ENCODE data around the gene UBXN4.
A peak's percentile ranks its signal among the peaks of the same experiment; 100 is the strongest.
"Not testable (repeated sequence)": the region's sequence is repeated elsewhere in the genome, so short reads cannot be mapped to it uniquely, and the experiment has no call there.

Gene UBXN4

DNA sequence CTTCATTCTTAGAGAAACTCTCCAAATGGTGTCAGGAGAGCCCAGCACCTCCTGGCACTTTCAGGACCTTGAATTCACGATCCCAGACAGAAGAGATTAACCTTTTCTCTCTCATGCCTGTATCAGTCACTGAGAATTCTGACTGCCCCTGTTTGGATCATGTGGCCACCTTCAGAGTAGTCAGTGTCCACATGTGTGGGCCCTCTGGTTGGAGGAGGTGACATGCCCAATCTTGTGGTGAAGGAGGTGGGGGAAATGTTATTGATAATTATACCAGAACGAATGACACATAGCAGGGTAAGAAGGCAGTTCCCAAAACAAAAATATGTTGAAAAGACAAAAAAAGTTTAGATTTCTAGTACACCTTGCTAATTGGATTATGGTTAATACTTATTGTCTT lies 31.7 kb downstream of the UBXN4 start:
- DNase-seq = no peak

DNA sequence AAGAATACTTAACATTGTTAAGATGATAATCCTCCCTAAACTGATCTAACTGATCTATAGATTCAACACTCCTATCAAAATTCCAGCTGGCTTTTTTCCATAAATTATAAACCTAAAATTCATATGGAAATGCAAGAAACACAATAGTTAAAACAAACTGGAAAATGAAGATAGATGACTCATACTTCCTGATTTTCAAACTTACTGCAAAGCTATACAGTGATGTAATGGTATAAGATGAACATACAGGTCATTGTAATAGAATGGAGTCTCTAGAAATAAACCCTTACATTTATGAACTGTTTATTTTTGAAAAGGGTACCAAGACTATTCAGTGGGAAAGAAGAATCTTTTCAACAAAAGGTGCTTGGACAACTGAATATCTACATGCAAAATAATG lies 32.3 kb downstream of the UBXN4 start:
- no peak for DNase-seq

DNA sequence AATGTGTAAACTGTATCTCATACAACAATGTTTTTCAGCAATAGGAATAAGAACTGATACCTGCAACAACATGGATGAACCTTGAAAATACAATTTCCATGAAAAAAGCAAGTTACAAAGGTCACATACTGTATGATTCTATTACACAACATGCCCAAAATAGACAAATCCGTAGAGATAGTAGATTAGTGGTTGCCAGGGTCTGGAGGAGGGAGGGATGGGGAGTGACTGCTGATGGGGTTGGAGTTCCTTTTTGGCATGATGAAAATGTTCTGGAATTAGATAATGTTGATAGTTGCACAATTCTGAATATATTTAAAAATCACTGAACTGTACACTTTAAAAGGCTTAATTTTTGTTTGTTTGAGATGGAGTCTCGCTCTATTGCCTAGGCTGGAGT lies 33.8 kb downstream of the UBXN4 start:
- no peak for DNase-seq

DNA sequence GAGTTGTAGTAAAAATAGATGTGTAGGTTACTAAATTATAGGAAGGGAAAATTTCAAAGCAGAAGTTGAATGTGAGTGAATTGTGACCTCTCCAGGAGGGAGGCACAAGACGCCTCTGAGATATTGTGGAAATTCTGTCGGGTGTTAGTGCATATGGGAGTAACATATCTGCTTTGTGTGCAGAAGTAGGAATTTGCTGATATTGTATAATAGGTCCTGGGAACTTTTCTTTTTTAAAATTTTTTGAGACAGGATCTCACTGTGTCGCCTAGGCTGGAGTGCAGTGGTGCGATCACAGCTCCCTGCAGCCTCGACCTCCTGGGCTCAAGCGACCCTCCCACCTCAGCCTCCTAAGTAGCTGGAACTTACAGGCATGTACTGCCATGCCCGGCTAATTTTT lies 34.7 kb downstream of the UBXN4 start:
- no peak for DNase-seq

DNA sequence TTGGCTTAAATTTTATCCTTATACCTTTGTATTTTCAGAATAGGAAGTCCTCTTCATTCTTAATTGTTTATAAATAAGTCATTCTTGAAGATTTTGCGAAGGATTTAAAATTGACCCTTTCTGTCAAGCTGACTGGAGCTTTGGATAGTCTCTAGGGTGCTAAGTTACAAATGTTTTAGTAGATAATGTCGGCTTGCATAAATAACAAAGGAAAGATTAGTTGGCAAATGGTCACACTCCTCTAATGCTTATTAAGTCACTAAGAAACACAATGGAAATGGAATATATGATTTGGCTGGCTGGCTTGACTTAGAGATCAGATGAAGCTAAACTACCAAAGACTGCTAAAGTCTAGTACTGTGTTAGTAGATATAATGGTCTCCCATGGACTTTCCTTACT lies 40.6 kb downstream of the UBXN4 start:
- no peak for DNase-seq

DNA sequence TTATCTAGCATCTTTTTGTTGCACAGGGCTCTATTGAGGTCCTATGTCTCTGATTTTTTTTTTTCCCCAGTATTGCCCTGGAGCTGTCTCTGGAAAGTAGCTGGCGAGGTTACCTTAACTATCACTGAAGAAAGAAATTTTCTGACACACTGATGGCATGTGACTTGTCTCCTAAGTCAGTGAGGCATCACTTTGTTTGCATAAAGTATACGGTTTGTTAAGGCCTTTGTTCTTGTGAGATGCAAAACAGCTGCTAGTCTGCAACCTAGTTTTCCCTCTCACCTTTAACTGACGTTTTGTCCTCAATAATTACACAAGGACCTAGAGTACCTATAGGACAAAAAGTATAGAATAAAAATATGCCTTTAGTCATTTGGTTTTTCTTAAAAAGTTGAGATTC lies 41.8 kb downstream of the UBXN4 start:
- no peak for DNase-seq

DNA sequence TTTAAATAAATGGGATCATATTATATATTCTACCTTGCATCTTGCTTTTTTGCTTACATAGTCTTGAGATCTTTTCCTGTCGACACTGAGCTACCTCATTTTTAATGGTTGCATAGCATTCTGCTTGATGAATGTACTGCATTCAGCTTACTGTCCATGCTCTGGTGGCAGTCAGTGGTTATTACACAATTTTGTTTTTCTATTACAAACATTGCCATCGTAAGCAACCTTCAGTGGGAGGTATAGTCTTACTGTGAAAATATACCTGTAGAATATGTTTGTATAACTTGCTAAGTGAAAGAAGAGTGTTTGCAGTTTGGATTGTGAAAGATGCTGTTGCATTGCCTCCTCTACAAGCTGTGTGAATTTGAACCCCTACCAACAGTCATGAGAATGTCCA lies 43.4 kb downstream of the UBXN4 start:
- DNase-seq = no peak

DNA sequence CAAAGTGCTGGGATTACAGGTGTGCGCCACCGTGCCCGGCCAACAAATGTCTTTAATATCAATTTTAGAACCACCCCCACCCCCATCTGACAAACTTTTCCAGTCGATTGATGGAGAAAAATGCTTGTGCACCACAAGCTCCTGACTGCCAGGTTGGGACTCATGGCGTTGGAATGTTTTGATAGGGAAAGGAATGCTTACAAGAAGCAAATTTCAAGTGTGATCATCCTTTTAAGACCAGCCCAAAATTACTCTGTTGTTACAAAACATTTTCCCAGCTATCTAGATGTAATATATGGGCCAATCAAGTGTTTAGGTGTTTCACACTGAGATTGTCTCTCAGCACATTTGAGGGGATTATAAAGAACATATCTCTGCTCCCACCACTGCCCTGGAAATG lies 45.2 kb downstream of the UBXN4 start:
- no peak for DNase-seq

DNA sequence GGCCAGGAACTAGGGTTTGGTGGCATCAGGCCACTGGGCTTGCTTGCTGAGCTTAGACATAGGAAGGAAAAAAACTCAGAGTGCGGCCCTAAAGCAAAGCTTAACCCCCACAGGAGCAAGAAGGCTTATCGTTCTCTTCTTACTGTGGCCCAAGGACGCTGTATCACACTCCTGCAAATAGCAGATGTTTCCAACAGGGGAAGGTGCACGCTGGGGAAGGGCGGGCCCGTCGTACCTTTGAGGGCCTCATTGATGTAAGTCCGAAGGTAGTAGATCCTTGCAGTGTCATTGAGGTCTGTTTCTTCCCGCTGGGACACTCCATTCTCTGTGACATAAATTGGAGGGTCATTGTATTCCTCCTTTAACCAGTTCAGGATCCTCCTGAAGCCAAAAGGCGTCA lies 48.8 kb downstream of the UBXN4 start:
- no peak for DNase-seq

DNA sequence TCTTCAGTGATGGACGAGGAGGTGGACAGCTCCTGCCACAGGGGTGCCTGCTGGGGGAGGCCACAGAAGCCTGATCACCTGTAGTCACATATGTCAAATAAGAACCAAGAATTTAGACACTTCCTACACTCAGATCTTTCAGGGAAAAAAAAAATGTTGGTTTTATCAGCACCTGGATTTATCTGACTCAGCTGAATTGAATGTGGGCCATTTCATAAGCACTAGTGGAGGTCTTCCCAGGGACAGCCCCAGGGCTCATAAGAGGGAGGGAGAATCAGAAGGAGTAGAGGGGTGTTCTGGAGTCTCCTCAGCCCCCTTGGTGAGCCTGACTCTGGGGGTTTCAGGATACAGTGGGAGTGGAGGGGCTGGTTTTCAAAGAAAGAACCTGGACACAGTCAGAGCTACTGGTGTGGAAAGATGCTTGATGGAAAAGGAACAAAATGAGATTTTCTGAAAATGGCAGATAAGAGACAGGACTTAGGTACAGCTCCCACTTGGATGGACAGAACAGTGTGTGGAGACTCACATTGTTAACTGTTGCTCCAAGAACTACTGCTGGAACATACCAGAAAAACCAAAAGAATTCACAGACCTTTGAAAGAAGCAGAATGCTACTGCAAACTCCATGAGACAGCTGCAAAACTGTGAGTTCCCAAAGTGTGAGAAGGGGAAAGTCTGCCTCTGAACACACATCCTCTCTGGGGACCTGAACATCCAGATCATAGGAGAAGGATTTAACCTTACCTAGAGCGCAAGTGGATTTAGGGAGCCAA lies 49.9 kb downstream of the UBXN4 start:
- DNase-seq = no peak

DNA sequence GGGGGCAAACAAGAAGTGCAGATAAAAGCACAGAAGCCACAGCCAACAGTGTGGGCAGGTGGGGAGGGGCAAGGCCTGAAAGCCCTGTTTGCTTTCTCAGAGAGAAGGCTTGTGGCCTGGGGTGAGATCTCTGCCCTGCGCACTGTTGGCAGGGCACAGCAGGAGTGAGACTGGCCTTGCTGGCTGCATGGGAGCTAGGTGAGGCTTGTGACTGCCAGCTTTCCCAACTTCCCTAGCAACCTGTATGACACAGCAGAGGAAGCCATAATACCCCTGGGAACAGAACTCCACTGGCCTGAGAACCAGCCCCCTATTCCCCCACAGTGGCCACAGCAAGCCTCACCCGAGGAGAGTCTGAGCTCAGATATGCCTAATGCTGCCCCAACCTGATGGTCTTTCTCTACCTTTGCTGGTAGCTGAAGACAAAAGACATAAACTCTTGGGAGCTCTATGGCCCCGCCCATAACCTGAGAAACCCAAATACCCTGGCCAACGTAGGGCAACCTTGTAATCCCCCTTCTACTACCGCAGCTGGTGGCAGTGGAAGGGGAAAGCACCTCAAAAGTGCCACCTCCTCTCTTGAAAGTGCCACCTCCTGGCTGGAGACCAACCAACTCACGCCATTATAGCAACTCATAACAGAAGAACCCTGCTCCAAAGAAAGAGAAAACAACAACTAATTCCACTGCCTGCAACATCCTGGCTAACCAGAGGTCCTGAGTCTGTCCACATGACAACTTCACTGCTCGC lies 50.9 kb downstream of the UBXN4 start:
- no peak for DNase-seq

DNA sequence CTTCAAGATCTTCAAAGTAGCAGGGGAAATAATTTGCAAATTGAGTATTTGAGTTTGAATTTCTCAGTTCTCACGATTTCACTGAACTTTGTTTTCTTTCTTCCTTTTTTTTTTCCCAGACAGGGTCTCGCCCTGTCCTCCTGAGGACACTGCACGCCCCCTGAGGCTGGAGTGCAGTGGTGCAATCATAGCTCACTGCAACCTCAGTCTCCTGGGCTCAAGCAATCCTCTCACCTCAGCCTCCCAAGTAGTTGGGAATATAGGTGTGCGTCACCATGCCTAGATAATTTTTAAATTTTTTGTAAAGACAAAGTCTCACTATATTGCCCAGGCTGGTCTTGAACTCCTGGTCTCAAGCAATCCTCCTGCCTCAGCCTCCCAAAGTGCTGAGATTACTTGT lies 54.0 kb downstream of the UBXN4 start:
- not testable (repeated sequence) for DNase-seq

DNA sequence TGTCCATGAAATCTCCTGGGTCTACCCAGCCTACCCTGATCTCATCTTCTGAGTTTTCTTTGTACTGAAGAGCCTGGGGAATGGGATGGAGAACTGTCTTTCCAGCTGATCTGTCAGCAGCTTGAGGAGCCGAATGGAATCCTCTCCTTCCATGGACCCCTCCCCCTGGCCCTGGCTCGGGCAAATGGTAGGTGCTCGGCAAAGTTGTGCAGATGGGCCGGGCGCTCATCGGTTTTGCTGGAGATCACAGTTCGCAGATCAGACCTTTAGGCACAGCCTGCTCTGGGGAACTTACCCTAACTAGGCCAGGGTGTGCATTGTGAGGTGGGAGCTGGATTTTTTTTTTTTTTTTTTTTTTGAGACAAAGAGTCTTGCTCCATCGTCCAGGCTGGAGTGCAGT lies 55.0 kb downstream of the UBXN4 start:
- DNase-seq = no peak

DNA sequence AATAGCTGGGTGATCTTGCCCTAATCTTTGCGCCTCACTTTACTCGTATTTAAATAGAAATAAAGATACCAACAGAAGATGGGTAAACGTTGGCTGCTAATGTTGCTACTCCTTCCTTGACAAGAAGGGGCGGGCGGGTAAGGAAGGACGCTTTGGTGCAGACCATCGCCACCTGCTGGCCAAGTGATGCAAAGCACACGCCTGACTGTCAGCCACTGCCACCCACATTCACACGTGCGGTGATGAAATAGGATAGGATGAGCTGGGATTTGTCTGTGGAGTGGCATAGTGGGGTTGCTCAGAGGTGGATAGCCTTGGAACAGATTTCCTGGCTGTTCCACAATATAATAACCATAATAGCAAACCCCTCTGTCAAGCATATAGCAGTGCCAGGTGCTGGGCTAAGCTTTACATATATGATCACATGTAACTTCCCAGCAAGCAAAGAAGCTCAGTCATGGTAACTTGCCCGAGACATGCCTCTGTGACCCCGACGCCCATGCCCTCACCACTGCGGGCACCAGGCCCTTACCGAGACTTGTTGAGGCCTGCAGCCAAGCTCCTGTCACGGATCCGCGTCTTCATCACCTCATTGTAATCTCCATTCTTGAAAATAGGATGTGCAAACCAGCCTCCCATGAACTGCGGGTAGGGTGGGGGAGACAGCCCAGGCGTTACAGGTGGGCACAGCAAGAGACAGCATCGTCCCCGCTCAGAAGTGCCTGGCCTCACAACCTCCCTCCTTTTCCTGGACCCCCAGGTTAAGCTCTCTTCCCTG lies 56.0 kb downstream of the UBXN4 start:
- DNase-seq = peak; percentile 17

DNA sequence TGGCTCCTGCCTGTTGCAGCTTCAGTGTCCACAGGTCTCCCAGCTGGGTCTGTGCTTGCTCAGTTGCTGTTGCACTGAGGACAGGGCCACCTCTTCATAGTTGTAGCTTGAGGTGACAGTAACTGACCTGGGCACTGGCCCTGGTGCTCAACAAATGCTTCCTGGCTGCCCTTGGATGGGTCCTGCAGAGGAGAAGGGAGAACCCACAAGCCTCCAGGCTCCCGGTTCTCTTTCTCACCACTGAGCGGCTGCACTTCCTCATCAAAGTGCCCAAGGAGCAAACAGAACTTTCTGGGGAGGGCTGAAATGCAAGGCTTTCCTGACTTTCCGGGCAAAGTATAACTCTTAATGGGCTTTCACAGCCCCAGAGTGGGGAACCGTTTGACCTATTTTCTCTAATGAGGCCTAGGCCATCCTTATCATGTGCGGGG lies 56.6 kb downstream of the UBXN4 start:
- no peak for DNase-seq

DNA sequence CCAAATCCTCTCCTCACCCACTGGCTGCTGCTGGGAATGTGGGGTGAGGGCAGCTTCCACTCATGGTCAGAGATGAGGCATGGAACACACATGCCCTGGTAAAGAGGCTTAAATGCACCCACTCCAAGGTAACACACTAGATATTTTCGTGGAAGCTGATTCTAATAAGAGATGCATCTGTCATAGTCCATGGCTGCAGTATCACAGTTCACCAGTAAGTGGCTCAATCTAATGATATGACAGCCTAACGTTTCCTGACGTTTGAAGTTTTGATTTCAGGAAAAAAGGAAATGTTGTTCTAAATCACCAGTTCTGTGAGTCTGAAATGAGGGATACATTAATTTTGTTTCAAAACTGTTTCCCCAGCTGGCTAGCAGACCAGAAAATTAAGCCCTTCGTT lies 57.1 kb downstream of the UBXN4 start:
- DNase-seq = no peak

DNA sequence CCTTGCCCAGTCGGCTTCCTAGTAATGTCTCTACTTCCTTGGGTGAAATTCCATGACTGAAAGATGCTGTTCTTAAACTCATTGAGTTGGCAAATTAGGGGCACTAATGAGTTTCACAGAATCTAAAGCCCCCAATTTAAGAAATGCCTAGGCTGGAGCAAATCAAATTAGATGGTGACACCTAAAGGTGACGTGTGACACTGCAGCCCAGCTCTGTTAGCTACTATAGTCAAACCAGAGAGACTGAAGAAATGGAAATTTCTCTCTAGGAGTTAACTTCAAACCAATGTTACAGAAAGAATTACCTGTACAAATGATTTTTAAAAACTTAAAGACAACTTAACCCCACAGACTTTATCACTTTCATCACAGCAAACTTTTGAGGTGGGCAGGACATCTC lies 58.1 kb downstream of the UBXN4 start:
- no peak for DNase-seq

DNA sequence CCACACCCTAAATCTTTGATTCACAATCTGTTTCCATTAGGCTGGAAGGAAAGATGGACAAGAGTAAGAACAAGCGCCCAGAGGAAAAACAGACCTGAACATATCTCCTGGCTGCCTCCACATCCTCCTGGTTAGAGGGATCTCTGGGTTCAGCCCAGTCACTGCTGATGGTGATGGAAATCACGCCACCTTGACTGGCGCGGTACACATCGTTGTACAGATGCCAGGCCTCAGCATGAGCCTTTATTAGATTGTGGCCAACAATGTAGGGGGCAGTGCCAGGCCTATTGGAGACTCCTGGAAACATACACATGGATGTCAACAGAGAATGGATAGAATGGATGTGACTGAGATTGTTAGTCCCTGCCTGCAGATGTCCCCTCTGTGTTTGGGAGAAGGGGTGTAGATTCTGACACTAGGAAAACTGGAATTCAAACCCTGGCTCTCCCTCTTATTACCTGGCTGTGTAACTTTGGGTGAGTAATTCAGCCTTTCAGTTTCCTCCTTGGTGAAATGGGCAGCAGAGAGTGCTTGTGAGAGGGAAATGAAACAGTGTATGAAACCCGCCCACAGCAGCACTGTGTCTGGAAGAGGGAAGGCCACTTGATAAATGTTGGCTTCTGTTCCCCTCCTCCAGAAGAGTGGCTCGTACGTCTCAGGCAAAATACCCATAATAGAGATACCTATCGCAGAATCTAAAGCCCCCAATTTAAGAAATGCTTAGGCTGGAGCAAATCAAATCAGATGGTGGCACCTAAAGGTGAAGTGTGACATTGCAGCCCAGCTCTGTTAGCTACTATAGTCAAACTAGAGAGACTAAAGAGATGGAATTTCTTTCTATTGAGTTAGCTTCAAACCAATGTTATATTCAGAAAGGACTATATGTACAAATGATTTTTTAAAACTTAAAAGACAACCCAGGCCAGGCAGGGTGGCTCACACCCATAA lies 59.1 kb downstream of the UBXN4 start:
- DNase-seq = no peak

DNA sequence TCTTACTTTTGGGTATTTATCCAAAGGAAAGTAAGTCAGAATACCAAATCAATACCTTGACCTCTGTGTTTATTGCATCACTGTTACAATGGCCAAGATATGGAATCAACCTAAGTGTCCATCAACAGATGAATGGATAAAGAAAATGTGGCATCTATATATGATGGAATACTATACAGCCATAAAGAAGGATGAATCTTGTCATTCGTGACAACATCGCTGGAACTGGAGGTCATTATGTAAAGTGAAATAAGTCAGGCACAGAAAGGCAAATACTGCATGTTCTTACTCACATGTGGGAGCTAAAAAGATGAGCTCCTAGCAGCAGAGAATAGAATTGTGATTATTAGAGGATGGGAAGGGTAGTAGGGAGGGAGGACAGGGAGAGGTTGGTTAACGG lies 60.7 kb downstream of the UBXN4 start:
- DNase-seq = no peak

DNA sequence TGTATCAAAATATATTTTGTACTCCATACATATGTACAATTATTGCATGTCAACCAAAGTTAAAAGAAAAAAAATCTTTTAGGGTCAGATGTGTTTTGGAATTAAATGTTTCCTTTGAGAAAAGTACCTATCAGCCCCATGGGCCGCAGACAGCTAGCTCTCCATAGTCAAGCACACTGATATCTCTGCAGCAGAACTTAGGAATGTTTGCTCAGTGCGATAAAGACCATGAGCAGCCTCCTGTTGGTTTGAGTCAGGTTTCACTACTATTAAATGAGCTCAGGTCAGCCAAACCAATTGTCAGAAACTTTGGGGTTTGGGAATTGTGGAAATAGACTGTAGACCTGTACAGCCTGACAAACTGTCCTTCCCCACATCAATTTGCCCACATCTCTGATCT lies 61.6 kb downstream of the UBXN4 start:
- DNase-seq = no peak

DNA sequence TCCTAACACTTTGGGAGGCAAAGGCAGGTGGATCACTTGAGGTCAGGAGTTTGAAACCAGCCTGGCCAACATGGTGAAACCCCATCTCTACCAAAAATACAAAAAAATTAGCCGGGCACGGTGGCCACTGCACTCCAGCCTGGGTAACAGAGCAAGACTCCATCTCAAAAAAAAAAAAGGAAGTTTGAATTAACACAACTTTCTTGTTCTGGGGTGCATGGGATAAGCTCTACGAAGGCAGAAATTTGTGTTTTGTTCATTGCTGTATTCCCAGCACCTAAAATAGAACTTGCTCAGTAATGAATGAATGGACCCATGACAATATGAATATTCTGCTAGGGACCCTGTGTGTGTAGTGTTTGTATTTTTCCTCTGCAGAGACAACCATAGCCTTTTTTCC lies 66.2 kb downstream of the UBXN4 start:
- DNase-seq = not testable (repeated sequence)

DNA sequence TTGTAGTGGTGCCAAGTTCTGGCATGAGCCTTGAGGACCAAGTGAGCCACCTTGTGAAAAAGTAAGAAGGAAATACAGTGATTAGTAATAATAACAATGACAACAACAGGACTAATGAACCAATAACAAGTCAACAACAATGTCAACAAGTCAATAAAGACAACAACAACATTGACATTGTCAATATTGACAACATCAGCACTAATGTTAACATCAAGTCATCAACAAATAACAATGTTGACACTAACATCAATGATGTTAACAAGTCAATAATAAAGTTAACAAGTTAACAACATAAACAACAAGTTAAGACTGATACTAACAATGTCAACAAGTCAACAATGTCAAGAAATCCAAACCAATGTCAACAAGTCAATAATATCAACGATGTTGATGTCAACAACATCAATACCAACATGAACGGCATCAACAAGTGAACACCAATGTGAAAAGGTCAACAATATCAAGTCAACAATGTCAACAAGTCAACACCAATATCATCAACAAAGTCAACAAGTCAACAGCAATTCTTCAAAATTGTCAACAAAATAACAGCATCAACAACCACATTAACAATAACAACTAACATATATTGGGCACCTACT lies 71.4 kb downstream of the UBXN4 start:
- DNase-seq = no peak
